Measurements from ENCODE around the gene PITPNM3.

PITPNM3 gene

DNA sequence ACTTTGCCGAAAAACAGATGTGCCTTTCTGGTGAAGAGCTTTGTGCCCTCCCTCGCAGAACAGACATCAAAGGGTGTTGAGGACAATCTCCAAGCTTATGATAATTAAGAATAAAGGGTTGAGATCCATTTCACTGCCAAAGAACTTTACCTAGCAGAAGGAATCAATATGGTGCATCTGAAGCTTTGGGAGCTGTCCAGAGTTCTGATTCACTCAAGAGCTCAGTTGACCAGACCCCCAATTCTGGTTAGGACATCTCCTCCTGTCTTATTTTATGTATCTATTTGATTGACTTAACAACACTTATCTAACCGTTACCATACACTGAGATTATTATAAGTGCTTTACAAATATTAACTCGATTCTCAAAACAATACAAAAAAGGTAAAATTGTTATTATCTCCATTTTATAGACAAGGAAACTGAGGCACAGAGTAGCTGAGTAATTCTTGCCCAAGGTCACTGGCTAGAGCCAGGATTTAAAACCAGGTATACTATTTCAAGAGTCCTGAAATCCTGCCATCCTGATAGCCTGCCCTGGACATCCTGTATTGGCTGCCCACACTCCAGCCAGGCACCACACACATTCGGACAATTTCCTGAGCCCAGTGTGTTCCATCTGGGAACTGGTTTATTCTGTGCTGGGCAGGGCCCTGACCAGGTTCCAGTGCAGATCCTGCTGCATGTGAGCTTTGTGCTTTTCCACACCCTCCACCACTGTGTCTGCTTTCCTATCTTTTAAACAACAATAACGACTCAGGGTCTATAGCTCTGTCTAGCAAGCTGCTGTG is 29.8 kb downstream of the PITPNM3 start:
- DNase-seq (ENCODE audit: low read depth) = no peak

DNA sequence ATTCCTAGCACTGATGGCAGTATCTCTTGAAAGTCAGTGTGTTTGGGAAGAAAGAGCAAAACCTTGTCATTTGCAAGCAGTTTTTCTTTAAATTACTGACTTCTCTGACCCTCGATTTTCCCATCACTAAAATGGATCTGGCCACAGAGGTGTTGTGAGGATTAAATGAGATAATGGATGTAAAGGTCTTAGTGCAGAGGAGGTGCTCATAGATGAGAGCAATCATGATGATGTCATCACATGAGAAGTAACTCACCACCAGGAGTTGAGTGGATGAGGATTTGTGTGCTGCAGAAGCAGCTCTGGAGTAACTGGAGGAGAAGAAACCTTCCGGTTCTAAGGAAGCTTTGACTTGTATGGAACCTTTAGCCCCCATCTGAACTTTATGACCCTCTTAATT is 30.6 kb downstream of the PITPNM3 start:
- no peak for DNase-seq (ENCODE audit: low read depth)

- no peak for DNase-seq (ENCODE audit: low read depth)
Measured at GRCh38 chr17:6525141-6525540, 31.2 kb downstream of the PITPNM3 start.

DNA sequence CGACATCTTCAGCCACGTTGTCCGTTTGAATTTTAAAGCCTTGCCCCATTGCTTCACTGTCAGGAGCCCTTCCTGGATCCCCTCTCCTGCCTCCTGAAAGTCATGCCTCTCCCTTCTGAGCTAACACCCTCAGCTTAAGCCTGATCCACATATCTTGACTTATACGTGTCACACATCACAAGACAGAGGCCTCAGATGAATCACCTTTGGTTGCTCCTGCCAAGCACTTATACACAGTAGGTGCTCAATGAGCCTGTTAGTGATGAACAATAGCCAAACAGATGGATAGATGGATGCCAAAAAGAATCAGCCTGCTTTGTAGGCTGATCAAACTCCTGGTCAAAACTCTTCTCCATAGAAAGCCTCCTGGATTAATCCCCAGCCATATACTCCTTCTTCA is 31.8 kb downstream of the PITPNM3 start:
- no peak for DNase-seq (ENCODE audit: low read depth)

GRCh38 chr17:6523809-6524355 is 32.5 kb downstream of the PITPNM3 start:
- no peak for DNase-seq (ENCODE audit: low read depth)

DNA sequence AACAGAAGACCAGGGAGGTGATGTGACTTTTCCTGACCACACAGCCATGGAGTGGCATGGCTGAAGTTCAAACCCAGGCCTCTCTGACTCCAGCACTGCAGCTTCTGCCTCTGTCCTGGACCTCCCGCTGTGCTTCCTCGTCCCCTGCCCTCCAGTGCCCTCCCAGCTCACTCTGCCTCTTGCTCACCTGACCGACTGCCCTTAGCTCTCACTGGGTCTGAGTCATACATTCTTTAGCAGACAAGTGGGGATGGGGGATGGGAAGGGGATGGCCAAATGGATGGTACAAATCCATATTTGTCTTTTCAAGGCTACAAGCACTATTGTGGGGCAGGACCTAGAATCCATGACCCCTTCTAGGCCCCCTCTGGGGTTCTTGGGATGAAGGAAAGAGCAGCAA is 33.0 kb downstream of the PITPNM3 start:
- DNase-seq (ENCODE audit: low read depth) = no peak

DNA sequence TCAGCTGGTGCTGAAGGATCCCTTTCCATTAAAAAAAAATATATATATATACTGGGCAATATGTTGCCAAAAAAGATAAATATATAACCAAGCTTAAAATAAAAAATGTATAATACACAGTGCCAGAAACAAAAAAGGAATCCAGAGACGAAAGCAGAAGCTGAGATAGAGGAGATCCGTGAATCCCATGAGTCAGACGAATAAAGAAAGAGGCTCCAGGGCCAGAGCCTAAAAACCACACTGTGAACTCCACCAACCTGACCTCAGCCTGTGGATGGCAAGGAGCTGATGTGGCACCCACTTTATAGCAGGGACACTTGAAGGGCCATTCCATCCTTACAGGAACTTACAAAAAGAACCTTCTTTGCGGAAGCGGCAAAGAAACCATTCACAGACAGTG is 34.8 kb downstream of the PITPNM3 start:
- DNase-seq (ENCODE audit: low read depth) = no peak

DNA sequence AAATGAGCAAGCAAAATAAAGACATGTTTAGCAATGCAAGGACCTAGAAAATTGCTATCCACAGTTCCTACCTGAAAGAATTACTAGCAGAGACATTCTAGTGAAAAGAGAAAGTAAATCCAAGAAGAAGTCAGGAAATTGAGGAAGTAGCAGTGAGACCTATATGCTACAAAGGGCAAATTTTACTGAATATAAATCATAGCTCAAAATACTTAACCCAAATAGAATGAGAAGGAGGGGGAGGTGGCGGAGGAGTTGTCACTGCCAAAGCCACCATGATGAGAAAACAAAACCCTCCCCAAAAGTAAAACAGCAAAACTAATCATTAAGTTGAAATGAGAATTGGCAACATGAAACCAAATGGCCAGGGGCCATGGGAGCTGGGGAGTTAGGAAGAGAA is 39.3 kb downstream of the PITPNM3 start:
- no peak for DNase-seq (ENCODE audit: low read depth)

DNA sequence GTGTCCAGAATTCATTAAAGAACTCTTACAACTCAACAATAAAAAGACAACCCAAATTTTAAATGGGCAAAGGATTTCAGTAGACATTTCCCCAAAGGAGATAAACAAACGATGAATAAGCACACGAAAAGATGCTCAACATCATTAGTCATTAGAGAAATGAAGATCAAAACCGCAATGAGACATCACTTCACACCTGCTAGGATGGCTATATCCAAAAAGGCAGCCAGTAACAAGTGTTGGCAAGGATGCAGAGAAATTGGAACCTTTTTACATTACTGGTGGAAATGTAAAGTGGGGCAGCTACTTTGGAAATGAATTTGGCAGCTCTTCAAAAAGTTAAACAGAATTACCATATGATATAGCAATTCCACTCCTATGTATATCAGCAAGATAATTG is 42.0 kb downstream of the PITPNM3 start:
- no peak for DNase-seq (ENCODE audit: low read depth)

DNA sequence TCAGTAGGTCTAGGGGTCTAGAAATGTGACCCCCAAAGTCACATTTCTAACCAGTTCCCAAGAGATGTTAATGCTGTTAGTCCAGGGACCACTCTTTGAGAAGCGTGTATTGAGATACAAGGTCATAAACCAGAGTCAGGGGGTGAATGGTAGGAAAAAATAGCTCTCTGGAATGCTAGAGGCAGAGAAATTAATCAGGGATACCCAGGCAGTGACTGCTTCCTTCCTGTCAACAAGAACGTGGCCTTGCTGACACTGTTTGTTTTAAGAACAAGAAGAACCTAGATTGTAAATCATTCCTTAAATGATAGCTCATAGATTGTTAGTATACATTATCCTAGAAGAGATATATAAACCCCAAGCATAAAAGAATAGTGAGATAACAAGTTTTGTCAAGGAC is 43.8 kb downstream of the PITPNM3 start:
- no peak for DNase-seq (ENCODE audit: low read depth)

- DNase-seq (ENCODE audit: low read depth) = no peak
Measured at GRCh38 chr17:6510321-6510977, 45.9 kb downstream of the PITPNM3 start.

DNA sequence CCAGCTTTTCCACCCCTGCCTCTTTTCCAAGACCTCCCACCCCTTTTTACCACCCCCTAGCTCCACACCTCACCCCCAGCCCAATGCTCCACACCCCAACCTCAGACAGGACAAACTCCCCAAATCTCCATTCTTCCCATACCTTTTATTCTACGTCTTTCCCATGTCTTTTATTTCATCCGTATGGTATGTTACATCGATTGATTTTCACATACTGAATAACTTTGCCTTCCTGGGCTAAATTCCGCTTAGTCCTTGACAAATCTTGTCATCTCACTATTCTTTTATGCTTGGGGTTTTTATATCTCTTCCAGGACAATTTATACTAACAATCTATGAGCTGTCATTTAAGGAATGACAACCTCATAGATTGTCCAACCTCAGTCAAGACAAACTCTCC is 46.4 kb downstream of the PITPNM3 start:
- no peak for DNase-seq (ENCODE audit: low read depth)

DNA sequence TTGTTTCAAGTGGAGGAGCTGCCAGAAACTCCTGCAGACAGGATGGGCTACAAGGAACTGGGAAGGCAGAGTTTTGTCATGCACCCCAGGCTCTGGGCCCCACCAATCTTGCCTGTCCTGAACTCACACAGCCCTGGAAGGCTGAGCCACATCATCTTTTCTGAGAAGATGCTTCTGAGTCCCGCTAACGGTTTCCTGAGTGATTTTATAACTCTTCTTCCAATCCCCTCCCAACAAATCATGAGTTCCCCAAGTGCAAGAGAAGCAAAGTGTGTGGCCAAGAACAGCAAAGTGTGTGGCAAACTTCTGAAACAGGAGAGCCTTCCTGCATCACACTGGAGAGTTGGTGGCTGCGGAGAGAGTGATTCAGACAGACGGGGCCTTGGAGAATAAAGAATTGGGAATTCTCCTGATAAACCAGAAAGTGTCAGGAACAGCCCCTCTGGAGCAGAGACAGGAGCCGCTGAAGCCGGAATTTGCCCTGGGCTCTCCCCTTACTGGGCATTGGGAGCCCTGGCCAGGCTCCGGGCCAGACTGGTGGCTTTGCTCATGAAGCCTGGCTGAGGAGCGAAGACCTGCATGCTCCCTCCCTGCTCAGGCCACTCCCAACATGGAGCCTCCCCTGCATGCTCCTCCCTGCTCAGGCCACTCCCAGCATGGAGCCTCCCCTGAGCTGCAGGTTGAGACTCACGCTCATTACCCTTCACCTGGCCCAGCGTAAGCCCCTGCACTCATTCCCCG is 47.2 kb downstream of the PITPNM3 start:
- DNase-seq (ENCODE audit: low read depth) = no peak

DNA sequence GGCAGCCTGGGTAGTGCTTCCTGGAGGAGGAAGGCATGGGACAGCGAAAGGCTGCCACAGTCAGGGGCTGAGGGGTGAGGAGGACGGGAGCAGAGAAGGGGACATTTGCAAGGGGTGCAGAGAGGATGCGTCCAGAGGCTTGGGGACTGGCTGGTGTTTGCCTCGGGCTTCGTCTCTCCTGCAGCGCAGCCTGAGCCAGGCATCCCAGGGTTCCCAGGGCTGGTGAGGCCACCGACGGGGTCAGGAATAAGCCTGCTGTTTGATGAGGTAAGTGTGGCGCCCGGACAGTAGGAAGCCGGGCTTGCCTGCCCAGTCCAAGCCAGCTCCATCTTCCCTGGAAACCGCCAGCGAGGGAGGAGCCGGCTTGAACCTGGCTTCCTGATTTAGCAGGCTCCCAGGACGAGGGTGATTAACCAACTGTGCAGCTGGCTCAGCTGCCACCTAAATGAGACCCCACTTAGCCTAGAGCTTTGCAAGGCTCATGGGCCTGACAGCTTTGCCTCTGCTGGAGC is 47.8 kb downstream of the PITPNM3 start:
- no peak for DNase-seq (ENCODE audit: low read depth)

DNA sequence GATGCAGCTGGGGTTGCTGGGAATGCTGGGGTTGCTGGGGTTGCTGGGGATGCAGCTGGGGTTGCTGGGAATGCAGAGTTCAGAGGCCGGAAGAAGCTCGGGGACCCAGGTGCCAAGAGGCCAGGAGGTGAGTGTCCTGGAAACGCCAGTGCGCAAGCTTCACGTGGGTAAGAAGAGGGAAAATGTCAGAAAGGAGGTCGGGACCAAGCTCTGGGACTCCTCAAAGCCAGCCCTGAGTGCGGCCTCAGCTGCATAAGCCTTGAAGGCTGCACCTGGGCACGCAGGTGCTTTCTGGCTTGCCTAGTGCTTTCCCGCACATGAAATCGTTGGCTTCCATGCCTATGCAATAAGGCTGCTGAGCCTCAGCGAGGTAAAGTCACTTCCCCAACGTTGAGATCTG is 48.3 kb downstream of the PITPNM3 start:
- no peak for DNase-seq (ENCODE audit: low read depth)

DNA sequence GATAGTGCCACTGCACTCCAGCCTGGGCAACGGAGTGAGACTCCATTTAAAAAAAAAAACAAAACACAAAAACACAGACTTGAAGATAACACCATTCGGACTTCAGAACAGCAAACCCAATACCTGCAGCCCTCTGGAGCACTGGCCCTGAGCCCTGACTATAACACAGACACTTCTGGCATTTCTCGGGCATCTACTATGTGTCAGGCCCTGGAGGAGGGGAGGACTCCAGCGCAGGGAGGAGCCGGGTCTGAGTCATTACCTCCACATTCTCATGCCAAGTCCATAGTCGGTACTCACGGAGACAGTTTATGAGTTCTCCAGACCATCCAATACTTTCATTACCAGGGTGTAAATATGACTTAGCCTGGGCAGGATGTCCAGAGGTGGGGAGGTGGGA is 48.8 kb downstream of the PITPNM3 start:
- DNase-seq (ENCODE audit: low read depth) = no peak

DNA sequence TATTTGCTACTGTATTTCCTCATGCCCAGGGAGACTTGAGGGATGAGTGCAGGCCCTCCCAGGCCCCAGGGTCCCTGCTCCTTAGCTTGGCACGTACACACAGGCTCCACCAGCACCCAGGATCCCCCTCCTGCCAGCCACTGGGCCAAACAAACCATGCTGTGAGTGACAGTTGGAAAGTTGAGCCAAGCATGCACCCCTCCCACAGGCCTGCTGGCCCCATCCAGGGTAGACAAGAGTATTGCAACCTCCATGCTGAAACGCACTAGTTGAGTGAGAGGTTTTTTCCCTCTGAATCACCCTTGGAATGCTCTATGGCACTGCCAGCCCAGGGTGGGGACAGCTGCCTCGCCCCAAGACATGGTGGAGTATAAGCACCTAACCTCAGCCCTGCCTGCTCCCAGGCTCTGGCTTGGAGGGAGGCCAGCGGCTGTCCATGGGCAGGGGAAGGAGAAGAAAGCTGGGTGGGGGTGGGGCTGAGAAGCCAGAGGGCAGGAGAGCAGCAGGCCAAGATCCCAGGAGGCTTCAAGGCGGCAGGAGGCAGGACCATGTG is 49.6 kb downstream of the PITPNM3 start:
- no peak for DNase-seq (ENCODE audit: low read depth)

DNA sequence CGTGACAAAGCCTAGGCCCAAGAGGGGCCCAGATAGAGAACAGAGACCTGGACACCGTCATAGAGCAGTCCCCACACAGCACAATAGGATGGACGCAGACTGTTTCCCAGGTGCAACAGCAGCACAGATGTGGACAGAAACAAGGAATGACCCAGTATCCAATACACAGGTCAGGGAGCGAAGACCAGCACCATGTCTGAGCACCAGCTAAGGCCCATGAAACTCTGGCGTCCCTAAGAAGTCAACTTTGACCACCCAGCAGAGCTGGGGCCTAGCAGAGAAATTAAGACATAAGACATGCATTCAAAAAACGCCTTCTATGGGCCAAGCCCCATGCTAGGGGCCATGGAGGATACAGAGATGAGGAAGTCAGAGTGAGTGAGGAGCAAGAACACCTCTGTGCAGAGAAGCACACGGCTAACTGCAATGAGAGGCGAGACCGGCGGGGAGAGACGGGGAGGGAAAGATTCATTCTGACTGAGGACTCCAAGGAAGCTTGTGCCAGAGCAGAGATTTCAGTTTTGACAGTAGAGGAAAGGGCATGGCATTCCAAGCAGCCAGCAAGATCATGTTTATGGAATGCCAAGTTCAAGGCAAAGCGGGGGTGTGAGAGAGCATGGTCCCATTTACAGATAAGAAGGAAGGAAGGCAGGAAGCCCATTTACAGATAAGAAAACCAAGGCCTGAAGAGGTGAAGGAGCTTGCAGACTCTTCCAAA is 50.8 kb downstream of the PITPNM3 start:
- DNase-seq (ENCODE audit: low read depth) = no peak

- DNase-seq (ENCODE audit: low read depth) = no peak
Measured at GRCh38 chr17:6503641-6504195, 52.6 kb downstream of the PITPNM3 start.

GRCh38 chr17:6502871-6503509 is 53.4 kb downstream of the PITPNM3 start:
- no peak for DNase-seq (ENCODE audit: low read depth)

- DNase-seq (ENCODE audit: low read depth) = no peak
Measured at GRCh38 chr17:6502142-6502541, 54.2 kb downstream of the PITPNM3 start.
